ENCODE measurements around the gene SEH1L.

The SEH1L gene

GRCh38 chr18:12939162-12939561 lies 8.6 kb upstream of the SEH1L start:
- in situ Hi-C loops (cut with MboI; ENCODE audit: low sequenced_read_pairs) = loop anchor here (25.0 kb wide), 1 partner anchor 552 kb away; the partner anchor contains the start of gene AFG3L2

- in situ Hi-C loops (cut with MboI; ENCODE audit: low sequenced_read_pairs) = loop anchor here (25.0 kb wide), 1 partner anchor 556 kb away; the partner anchor contains the start of gene AFG3L2
Measured at GRCh38 chr18:12943215-12943614, 4.6 kb upstream of the SEH1L start.

GRCh38 chr18:12944709-12945108 lies 3.1 kb upstream of the SEH1L start:
- in situ Hi-C loops (cut with MboI; ENCODE audit: low sequenced_read_pairs) = loop anchor here (25.0 kb wide), 1 partner anchor 557 kb away; the partner anchor contains the start of gene AFG3L2

GRCh38 chr18:12946549-12947284 lies 1.1 kb upstream of the SEH1L start:
- in situ Hi-C loops (cut with MboI; ENCODE audit: low sequenced_read_pairs) = loop anchor here (25.0 kb wide), 1 partner anchor 559 kb away; the partner anchor contains the start of gene AFG3L2

GRCh38 chr18:12948050-12948804 lies 416 bp downstream of the SEH1L start:
- in situ Hi-C loops (cut with MboI; ENCODE audit: low sequenced_read_pairs) = loop anchor here (25.0 kb wide), 1 partner anchor 561 kb away; the partner anchor contains the start of gene AFG3L2

GRCh38 chr18:12958478-12958877 lies 10.7 kb downstream of the SEH1L start:
- in situ Hi-C loops (cut with MboI; ENCODE audit: low sequenced_read_pairs) = no loop called here

- in situ Hi-C loops (cut with MboI; ENCODE audit: low sequenced_read_pairs) = no loop called here
Measured at GRCh38 chr18:12960395-12960794, 12.6 kb downstream of the SEH1L start.

GRCh38 chr18:12960853-12961397 lies 13.1 kb downstream of the SEH1L start:
- in situ Hi-C loops (cut with MboI; ENCODE audit: low sequenced_read_pairs) = no loop called here

GRCh38 chr18:12963069-12963468 lies 15.3 kb downstream of the SEH1L start:
- in situ Hi-C loops (cut with MboI; ENCODE audit: low sequenced_read_pairs) = no loop called here

- in situ Hi-C loops (cut with MboI; ENCODE audit: low sequenced_read_pairs) = no loop called here
Measured at GRCh38 chr18:12968115-12968514, 20.3 kb downstream of the SEH1L start.

- in situ Hi-C loops (cut with MboI; ENCODE audit: low sequenced_read_pairs) = no loop called here
Measured at GRCh38 chr18:12968619-12969018, 20.8 kb downstream of the SEH1L start.

- in situ Hi-C loops (cut with MboI; ENCODE audit: low sequenced_read_pairs) = no loop called here
Measured at GRCh38 chr18:12973562-12974213, 25.9 kb downstream of the SEH1L start.

GRCh38 chr18:12975488-12975887 lies 27.7 kb downstream of the SEH1L start:
- in situ Hi-C loops (cut with MboI; ENCODE audit: low sequenced_read_pairs) = loop anchor here (25.0 kb wide), 1 partner anchor 112 kb away; no protein-coding TSS in a partner anchor

GRCh38 chr18:12976305-12976704 lies 28.5 kb downstream of the SEH1L start:
- in situ Hi-C loops (cut with MboI; ENCODE audit: low sequenced_read_pairs) = loop anchor here (25.0 kb wide), 1 partner anchor 111 kb away; no protein-coding TSS in a partner anchor

GRCh38 chr18:12980065-12980464 lies 32.3 kb downstream of the SEH1L start:
- in situ Hi-C loops (cut with MboI; ENCODE audit: low sequenced_read_pairs) = loop anchor here (25.0 kb wide), 1 partner anchor 107 kb away; no protein-coding TSS in a partner anchor

GRCh38 chr18:12989397-12990122 lies 41.7 kb downstream of the SEH1L start:
- in situ Hi-C loops (cut with MboI; ENCODE audit: low sequenced_read_pairs) = loop anchor here (25.0 kb wide), 1 partner anchor 98 kb away; no protein-coding TSS in a partner anchor

GRCh38 chr18:12990123-12990475 lies 42.3 kb downstream of the SEH1L start:
- in situ Hi-C loops (cut with MboI; ENCODE audit: low sequenced_read_pairs) = loop anchor here (25.0 kb wide), 1 partner anchor 97 kb away; no protein-coding TSS in a partner anchor

- in situ Hi-C loops (cut with MboI; ENCODE audit: low sequenced_read_pairs) = loop anchor here (25.0 kb wide), 1 partner anchor 97 kb away; no protein-coding TSS in a partner anchor
Measured at GRCh38 chr18:12990641-12990966, 42.8 kb downstream of the SEH1L start.

- in situ Hi-C loops (cut with MboI; ENCODE audit: low sequenced_read_pairs) = loop anchor here (25.0 kb wide), 1 partner anchor 96 kb away; no protein-coding TSS in a partner anchor
Measured at GRCh38 chr18:12990967-12991820, 43.4 kb downstream of the SEH1L start, which contains the start of gene CEP192. CEP192 (plus strand) TSS chr18:12991362; CDS start chr18:12999425, 8,063 bp downstream.
